Measurements from ENCODE around the gene KRTAP20-4. TPM values are rescaled to one million over a fixed set of nuclear protein-coding genes. Genes with fewer than 3 reads are reported as not detected.

The KRTAP20-4 gene
- not detected in 2 replicates for total RNA-seq

DNA sequence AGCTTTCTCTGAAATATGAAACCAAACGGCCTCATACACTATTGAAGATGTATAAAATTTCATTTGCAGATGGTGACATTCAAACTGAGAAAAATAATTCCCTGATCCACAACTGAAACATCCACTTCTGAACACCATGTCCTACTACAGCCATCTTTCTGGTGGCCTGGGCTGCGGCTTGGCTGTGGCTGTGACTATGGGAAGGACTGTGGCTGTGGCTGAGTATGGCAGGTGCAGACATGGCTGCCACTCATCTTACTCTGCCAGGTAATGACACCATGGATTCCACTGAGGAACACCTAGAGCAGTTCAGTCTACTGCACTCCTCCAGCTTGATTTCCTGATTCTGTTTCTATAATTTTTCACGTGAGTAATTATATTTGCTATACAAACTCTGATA is at the start of gene KRTAP20-4:
KRTAP20-4 (plus strand) TSS at position 106 of the 400 bp plus-strand sequence.
- no peak for DNase-seq (ENCODE audit: low read depth in 2 of 2)

DNA sequence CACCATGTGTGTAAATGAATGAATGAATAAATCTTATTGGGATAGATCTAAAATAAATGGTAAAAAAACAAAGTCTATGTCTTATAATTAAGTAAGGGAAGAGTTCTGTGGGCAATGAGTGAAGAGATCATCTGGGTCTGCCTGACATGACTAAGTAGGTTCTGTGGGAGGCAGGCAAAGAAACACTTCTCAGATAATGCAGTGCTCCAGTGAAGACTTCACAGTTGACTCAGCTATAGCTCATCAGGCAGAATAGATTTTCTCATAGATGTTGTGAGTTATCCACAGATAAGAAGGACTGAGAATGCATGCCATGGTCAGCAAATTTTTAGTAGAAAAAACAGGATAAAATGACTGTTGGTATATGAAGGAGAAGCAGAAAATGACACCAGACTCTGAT is 42.7 kb upstream of the KRTAP20-4 start:
- DNase-seq (ENCODE audit: low read depth in 2 of 2) = no peak

DNA sequence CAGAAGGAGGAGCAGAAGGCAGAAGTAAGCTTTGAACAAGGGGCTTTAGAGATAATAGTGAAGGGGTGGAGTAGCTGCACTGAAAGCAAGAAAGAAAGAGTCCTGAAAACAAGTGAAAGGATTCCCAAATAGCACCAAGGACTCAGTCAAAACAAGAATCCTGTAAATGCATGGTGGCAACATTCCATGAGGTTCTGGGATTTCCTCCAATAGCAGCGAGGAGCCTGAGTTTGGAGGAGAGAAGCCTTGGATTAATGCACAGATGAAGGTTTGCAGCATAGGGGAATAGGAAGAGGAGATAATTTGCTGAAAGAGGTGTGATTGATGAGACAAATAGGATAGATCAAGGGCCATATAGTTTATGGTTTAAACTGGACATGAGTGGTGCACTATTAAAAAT is 41.1 kb upstream of the KRTAP20-4 start:
- DNase-seq (ENCODE audit: low read depth in 2 of 2) = no peak

DNA sequence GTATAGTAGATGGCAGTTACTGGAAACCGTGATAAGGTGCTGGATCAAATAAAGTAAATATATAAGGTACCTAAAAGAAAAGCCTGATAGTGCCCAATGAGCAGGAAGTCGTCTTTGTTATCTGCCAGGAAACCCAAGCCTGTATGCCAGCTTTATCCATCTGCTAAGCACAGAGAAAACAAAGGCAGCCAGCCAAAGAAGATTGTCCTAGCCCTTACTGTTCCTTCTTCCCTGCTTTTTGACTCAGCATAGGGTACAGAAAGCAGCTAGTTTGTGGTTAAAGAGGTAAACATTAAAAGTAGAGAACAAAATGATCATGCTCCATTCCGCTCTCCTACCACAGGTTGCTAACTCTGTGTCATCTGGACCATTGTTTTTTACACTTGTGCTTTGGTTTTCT is 40.3 kb upstream of the KRTAP20-4 start:
- DNase-seq (ENCODE audit: low read depth in 2 of 2) = no peak

DNA sequence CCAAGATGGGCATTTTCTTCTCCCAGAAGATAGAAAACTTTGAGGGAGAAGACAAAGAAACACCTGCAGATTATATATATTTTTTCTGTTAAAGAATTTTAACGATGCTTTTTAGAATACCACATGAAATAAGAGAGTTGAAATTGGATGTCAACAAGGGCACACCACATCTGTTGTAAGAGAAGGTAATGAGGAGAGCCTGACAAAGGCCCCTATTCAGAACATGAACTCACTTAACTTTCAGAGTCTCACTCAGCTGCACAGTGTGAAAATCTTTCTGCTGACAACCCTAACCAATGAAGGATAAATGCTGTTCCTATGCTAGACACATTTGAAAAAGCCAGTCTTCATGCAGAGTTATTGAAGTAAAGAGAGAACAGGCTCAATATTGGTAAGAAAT is 37.6 kb upstream of the KRTAP20-4 start:
- DNase-seq (ENCODE audit: low read depth in 2 of 2) = no peak

DNA sequence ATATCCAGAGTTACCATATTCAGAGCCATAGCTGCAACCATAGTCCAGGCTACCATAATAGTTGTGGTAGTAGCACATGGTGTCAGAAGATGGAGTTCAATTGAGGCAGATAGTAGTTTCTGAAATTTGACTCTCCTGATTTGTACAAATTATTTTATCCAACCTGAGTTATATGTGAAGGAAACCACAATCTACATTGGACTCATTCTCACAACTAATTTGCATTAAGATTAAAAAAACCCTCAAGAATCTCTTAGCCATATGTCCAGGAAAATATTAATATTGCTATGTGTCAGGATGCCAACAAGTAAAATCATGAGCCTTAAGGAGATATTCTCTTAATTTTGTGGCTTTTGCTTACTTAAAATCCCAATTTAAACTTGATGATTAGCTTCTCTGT is 30.1 kb upstream of the KRTAP20-4 start, which contains the start of gene KRTAP22-2:
KRTAP22-2 (minus strand) TSS at position 101 of the 400 bp plus-strand sequence.
- DNase-seq (ENCODE audit: low read depth in 2 of 2) = no peak

DNA sequence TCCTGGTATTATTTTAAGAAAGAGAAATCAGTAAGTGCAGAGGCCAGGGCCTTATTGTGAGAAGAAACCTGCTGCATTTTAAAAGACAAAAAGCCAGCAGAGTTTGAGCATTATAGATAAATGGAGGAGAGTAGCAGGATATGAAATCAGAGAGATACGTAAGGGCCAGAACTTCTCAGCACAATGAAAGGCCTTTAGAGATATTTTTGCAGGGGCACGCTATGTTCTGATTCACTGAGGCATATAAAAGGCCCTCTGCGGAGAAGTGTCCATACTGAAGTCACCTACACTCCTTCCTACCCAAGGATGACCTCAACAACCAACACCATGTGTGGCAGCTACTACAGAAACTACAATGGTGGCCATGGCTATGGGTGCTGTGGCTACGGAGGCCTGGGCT is 28.3 kb upstream of the KRTAP20-4 start, which contains the start of gene KRTAP6-3:
KRTAP6-3 (plus strand) TSS at position 301 of the 400 bp plus-strand sequence; CDS start at position 307, 6 bp downstream.
- DNase-seq (ENCODE audit: low read depth in 2 of 2) = no peak

DNA sequence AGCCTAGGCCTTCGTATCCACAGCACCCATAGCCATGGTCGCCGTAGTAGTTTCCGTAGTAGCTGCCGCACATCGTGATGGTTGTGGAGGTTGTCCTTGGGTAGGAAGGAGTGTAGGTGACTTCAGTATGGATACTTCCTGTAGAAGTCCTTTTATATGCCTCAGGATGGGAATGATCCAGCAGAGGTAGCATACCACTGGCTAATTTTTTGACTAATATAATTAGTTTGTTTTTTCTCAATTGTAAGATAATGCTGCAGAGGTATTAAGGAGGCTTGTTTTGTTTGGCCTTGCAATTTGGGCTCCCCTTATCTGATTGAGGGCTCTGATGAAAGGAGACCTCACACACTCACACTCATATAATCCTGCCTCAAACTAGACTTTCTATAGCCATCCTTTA is 21.6 kb upstream of the KRTAP20-4 start, which contains the start of gene KRTAP6-2:
KRTAP6-2 (minus strand) TSS at position 101 of the 400 bp plus-strand sequence; CDS start at position 73, 28 bp downstream.
- no peak for DNase-seq (ENCODE audit: low read depth in 2 of 2)

DNA sequence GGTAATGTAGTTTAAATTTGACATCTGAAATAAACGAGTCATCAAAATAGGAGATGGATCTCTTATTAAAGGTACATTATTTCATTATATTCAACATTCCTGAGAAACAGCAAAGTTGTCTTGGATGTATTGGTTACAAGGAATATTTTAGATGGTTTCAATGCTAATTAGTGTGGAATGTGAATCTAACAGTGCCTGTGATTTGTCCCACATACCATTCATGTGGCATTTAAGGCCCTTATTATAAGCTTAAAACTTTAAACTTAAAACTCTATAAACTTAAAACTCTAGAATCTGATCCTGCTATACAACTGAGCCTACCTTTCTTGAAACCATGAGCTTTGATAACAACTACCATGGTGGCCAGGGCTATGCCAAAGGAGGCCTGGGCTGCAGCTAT is 19.6 kb upstream of the KRTAP20-4 start, which contains the start of gene KRTAP22-1:
KRTAP22-1 (plus strand) TSS at position 301 of the 400 bp plus-strand sequence.
- no peak for DNase-seq (ENCODE audit: low read depth in 2 of 2)

DNA sequence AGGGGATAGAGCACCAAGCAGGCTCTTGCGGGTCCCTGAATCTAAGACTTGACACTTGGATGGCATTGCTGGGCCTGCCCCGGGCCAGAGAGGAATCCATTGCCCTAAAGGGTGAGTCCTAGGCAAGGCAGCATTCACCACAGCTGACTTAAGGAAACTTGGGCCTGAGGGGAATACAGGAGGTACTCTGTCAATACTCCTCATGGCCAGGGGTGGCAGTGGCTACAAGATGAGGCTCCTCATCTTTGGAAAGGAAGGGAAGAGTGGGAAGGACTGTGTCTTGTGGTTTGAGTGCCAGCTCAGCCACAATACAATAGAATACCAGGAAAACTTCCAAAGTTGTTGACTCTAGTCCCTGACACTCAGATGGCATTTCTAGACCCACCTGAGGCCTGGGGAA is 14.5 kb upstream of the KRTAP20-4 start:
- no peak for DNase-seq (ENCODE audit: low read depth in 2 of 2)

DNA sequence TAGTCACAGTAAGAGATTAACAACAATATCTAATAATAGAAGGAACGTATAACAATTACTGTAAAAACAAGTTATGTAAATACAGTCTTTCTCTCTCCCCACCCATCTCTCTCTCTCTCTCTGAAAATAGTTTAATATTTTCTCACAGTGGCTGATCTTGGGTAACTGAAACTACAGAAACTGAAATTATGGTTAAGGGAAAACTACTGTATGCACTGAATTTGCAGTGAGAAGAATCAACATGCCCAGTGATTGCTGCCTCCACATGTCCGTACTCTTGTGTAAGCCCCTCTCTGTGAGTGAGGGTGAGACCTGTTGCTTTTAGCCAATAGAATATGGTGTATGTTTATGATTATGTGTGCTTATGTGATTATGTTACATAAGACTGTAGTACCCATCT is 8.3 kb upstream of the KRTAP20-4 start:
- DNase-seq (ENCODE audit: low read depth in 2 of 2) = no peak

DNA sequence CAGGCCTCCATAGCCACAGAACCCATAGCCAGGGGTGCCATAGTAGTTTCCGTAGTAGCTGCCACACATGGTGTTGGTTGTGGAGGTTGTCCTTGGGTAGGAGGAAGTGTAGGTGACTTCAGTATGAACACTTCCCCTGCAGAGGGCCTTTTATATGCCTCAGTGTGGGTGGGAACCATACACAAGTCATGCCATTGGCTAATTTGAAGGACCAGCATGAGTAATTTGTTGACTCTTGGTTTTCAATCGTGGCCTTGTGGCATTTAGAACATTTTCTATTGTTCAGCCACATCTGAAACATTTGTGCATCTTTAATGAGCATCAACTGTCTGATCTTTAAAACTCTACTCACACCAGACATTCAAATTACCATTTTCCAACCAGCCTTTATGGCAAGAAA is 6.6 kb upstream of the KRTAP20-4 start, which contains the start of gene KRTAP6-1:
KRTAP6-1 (minus strand) TSS at position 95 of the 400 bp plus-strand sequence; CDS start at position 69, 26 bp downstream.
- DNase-seq (ENCODE audit: low read depth in 2 of 2) = no peak

DNA sequence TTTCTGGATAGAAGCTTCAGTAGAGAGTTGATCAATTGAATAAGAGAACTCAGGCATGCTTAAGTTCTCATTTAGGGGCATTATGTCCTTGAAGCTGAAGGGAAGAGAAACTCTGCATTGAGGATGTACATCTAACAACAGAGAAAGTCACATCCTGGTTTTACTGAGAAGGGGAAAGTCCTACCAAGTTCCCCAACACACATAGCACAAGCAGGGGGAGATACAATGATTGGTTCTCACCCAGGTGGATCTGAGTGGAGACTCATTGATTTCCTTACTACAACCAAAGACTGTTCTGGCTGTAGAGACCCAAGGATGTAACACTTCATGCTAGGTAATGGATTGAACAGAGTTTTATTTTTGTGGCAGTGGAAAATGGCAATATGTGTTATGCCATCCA is 5.2 kb upstream of the KRTAP20-4 start:
- no peak for DNase-seq (ENCODE audit: low read depth in 2 of 2)

DNA sequence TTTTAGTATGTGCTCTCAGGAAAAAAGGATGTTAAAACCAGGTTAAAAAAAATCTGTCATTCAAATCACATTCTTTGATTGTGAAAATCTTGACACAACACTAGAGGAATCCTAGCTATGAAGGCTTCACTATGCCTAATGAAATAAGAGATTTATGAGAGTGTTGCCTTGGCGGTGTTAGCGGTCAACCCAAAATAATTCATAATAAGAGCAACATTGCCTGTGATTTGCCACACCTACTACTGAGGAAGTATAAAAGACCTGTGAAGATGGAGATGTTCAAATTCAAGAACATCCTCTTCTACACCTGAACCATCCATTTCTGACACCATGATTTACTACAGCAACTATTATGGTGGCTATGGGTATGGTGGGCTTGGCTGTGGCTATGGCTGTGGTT is 4.3 kb upstream of the KRTAP20-4 start, which contains the start of gene KRTAP20-1:
KRTAP20-1 (plus strand) TSS at position 301 of the 400 bp plus-strand sequence; CDS start at position 331, 30 bp downstream.
- DNase-seq (ENCODE audit: low read depth in 2 of 2) = no peak

DNA sequence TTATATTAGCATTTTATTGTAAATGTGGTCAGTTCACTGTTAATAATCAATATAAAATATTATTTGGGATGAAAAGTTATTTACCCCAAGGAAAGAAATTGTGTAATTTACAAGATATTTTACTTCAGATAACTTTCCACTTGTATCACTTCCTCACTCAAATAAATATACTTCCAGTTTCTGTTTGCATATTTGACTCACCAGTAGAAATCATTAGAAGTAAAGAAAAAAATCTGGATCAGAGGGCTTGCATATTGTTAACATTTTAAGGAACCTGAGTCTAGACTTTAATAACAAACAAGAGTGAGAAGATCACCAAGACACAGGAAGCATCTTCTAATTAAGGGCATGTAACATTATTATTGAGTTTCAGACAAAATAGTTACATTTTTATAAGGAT is 347 bp upstream of the KRTAP20-4 start:
- DNase-seq (ENCODE audit: low read depth in 2 of 2) = no peak

DNA sequence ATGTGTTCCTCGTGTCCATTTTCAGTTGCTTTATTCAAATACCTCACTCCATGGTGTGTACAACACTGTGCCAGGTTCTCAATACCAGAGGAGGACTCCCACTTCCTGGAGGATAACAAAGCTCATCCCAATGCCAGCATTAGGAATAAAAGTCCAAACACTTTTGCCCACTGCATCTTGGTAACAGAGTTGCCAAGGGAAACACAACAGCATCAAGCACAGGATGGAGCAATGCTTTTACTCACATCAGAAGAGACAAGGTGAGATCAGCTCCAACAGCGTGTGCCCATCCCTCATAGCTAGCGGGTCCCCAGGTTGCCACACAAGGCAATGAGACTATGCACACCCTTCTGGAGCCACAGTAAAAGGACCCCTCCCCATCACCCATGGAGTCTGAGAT is 2.9 kb downstream of the KRTAP20-4 start:
- no peak for DNase-seq (ENCODE audit: low read depth in 2 of 2)

DNA sequence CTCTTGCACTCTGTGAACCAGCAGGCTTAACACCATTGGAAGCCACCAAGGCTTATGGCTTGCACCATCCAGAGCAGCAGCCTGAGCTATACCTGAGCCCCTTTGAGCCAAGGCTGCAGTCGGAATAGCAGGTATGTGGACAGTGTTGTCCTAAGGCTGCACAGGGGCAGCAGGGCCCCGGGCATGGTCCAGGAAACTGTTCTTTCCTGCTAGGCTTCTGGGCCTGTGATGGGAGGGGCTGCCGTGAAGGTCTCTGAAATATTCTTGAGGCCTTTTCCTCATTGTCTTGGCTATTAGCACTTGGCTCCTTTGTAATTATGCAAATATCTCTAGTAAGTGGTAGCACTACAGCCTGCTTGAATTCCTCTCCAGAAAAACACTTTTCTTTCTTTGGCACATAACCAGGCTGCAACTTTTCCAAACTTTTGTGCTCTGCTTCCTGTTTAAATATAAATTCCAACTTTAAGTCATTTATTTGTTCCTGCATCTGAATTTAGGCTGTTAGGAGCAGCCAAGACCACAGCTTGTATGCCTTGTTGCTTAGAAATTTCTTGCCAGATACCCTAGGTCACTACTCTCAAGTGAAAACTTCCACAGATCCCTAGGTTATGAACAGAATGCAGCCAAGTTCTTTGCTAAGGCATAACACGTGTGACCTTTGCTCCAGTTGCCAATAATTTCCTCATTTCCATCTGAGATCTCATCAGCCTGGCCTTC is 5.2 kb downstream of the KRTAP20-4 start:
- no peak for DNase-seq (ENCODE audit: low read depth in 2 of 2)

DNA sequence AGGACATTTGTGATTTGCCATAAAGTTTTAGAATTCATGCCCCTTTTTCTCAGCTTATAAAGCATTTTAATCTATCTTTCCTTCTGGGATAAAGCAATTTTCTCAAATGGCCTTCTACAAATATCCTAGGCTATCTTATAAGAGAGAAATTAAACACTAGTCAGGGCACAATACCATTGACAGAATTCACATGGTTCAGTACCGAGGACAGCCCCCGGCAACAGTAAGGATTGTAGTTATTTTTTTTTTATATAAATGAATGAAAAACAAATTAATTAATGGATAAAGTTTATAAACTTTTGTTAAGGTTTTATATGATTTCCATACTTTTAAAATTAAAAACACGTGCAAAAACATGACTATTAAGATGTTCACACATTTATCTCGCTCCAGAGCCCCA is 7.7 kb downstream of the KRTAP20-4 start:
- no peak for DNase-seq (ENCODE audit: low read depth in 2 of 2)

DNA sequence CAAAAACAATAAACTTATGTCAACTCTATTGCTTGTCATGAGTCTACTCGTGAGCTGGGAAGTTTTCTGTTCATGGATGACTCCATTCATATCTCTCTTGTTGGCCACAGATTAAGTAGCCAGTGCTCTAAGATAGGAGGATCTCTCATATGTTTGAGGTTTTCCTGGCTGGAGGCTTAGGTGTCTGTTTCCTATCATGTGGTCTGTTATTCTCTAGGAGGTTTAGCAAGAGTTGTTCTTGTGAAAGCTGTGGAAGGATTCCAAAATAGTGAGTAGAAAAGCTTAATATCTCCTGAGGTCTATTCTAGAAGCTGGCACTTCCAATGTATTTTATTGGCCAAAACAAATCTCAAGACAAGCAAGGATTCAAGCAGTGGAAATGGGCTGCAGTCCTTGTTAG is 8.8 kb downstream of the KRTAP20-4 start:
- no peak for DNase-seq (ENCODE audit: low read depth in 2 of 2)

DNA sequence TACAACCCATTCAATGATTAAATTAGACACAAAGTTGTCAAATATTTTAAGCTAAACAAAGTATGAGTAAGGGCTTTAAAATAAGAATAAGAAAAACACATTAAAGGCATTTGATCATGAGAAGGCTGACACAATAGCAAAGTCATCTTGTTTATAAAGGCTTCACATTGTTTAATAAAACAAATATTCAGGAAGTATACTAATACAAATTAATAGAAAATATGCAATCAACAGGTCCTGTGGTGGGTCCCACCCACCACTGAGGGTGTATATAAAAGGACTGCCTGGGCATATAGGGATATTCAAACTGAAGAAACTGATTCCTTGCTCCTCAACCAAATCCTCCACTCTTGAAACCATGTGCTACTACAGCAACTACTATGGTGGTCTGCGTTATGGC is 14.5 kb downstream of the KRTAP20-4 start, which contains the start of gene KRTAP20-2:
KRTAP20-2 (plus strand) TSS at position 301 of the 400 bp plus-strand sequence; CDS start at position 359, 58 bp downstream.
- DNase-seq (ENCODE audit: low read depth in 2 of 2) = no peak

DNA sequence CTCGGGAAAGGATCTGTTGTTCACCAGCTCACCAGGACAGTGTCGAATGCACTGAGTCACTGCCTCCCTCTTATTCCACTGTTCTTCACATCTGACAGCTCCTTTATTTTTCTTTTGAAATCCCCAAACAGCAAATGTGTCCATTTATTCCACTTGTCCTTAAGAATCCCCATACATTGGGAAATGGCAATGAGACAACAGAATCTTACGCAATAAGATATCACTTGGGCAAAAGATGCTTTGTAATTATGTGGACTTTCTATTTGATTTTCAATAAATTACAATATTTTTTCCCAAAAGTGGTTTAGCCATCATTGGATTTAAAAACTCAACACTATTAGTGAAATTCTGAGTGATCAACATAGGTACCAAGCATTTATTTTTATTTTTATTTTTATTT is 18.3 kb downstream of the KRTAP20-4 start:
- DNase-seq (ENCODE audit: low read depth in 2 of 2) = no peak

DNA sequence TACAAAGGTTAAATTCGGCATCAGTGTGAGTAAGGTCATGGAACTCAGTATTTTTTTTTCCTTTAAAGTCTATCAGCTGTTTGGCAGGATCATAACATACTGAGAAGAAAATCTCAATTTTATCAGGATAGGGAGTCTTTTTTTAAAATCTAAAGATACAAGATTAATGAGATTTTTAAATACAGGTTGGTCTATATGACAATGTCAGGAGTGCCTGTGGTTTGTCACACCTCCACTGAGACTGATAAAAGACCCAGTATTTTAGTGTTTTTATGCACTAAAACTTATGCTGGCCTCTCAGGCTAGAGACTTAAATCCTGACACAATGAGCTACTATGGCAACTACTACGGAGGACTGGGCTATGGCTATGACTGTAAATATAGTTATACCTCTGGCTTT is 22.1 kb downstream of the KRTAP20-4 start, which contains the start of gene KRTAP20-3:
KRTAP20-3 (plus strand) TSS at position 301 of the 400 bp plus-strand sequence.
- no peak for DNase-seq (ENCODE audit: low read depth in 2 of 2)

All from lung microvascular endothelial cell (primary cell).